AG04450 (cell line): ENCODE measurements around the gene GOLGA8A. TPM values are rescaled to one million over a fixed set of nuclear protein-coding genes. Genes with fewer than 3 reads are reported as not detected.
"Not testable (repeated sequence)": the region's sequence is repeated elsewhere in the genome, so short reads cannot be mapped to it uniquely, and the experiment has no call there.

Experiments
- CTCF ChIA-PET: fragments of 300-600, 350-600 bp; formaldehyde crosslinking; extraction: SDS; loops from one replicate; lab custom pipeline; 2022; ENCODE audit warnings: antibody characterized with exemption, inconsistent platforms; lab: Charles Lee
- POLR2A ChIA-PET: fragments of 350-600 bp; formaldehyde crosslinking; extraction: SDS; loops from one replicate; lab custom pipeline; 2021; ENCODE audit warnings: antibody characterized with exemption, inconsistent platforms; lab: Yijun Ruan, JAX
- DNase-seq: peaks from one replicate; pipeline ENCODE4 v3.0.0-alpha.2; 2011; ENCODE audit warnings: low read depth, low spot score
- H3K27ac ChIP-seq: one replicate; pipeline ENCODE4 v1.5.1; 2012; ENCODE audit warnings: low read depth, low read length, control low read depth
- H3K27me3 ChIP-seq: one replicate; pipeline ENCODE4 v1.6.0; 2012; ENCODE audit warnings: low read length; ENCODE audit not compliant: control insufficient read depth, insufficient read depth
- H3K4me3 ChIP-seq: 2 replicates; pipeline ENCODE4 v1.5.1; 2011; ENCODE audit warnings: mild to moderate bottlenecking, low read depth, low read length, control low read depth
- H3K9me3 ChIP-seq: 2 replicates; pipeline ENCODE4 v1.5.1; 2012; ENCODE audit warnings: low read length; ENCODE audit not compliant: control insufficient read depth, insufficient read depth
- polyA plus RNA-seq: library from polyadenylated mRNA; depleted of rRNA; stranded (reverse); fragments of >200 nt; gene quantifications from 2 replicates; pipeline ENCODE4 v1.2.3, GENCODE V29; 2011; rRNA removed

Gene GOLGA8A
- polyA plus RNA-seq, 1 experiment, result 7.2 TPM

DNA sequence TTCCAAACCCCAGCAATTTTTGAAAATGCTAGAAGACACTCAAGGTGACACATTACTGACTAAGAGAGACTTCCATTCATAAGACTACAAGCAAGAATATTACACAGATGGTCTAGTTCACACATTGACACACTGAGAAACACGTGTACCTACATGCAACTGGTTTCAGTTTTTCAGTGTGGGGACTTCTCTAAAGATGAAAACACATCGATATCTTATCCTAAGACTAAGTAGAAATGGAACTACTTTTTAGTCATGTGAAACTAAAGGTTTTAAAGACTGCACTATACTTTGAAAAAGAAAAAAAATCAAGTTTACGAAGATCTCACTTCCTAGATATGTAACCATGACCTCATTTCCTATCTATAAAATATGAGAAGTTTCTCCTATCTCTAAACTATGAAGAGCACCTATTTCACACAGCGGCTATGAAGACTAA lies 34.4 kb downstream of the GOLGA8A start:
- POLR2A ChIA-PET, H3K4me3 ChIP-seq, H3K9me3 ChIP-seq, DNase-seq, H3K27me3 ChIP-seq, CTCF ChIA-PET, H3K27ac ChIP-seq: not testable (repeated sequence)

DNA sequence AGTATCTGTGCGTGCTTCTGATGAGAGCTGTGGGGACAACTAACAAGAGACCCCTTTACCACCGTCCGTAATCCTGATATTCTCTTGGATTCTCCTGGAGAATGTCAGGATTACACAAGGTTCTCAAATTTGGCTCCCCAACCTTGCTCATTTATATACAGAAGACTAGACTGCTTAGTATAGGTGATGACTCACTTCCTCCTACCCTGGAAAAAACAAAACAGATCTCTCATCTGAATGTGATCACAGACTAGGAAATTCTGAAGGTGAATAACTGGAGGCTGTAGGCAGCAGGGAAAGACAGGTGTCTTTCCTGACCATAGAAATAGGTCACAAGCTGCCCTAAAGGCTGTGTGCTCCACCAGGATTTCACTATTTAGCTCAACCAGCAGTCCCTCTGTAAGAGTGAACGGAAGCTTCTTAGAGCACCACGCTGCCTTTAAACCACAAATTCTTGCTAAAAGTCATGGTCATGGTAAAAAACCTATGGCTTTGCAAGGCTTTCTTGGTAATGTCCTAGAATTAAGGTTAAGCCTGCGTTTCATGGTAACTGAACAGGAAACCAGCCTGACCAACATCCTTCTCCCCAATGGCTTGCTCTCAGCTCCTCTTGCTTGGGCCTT lies 39.9 kb downstream of the GOLGA8A start:
- H3K9me3 ChIP-seq, DNase-seq, H3K27me3 ChIP-seq, CTCF ChIA-PET, H3K4me3 ChIP-seq, POLR2A ChIA-PET, H3K27ac ChIP-seq: not testable (repeated sequence)

DNA sequence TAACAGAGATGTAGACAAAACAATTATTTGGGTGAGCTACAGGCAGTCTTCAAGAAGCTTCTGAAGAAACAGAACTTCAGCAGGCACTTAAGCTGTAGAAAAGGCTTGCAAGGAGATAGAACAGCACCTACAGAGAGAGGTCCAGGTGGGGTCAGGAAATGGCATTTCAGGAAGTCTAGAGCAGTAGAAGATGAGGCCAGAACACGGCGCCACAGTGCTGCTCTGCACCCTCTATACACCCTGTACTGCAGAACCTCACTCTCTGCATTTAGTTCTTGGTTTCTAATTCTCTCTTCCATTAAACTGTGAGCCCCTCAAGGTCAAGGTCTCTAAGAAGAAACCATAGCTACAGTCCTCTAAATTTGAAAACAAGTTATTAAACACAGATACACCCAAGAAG lies 44.6 kb downstream of the GOLGA8A start:
- H3K27me3 ChIP-seq, H3K27ac ChIP-seq, DNase-seq, H3K9me3 ChIP-seq, POLR2A ChIA-PET, H3K4me3 ChIP-seq, CTCF ChIA-PET: not testable (repeated sequence)

DNA sequence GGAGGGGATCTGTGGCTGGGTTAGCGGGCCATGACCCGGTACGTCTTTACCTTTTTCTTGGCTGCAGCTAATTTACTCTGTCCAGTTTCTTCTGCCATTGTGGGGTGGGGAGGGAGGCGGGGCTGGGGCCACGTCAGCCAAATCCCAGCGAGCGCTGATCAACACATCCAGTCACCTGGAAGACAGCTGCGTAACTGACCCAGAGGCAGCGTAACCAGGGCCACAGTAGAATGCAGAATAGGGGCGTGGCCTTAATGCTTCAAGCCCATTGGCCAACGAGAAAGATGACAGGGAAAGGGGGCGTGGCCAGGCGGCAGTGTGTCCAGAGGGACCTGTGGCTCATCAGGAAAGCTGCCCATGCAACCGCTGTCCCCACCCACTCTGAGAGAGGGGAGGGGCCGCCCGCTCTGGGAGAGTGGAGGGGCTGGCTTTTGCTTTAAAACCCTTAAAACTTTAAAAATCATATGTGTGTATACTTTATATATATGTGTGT lies 48.0 kb downstream of the GOLGA8A start:
- DNase-seq, H3K27me3 ChIP-seq, CTCF ChIA-PET, H3K9me3 ChIP-seq, POLR2A ChIA-PET, H3K4me3 ChIP-seq, H3K27ac ChIP-seq: not testable (repeated sequence)

Other genes starting within 250 kb of the GOLGA8A start
- 25.2 and 46.6 TPM in 2 replicates for gene KATNBL1, start 227.7 kb downstream of the GOLGA8A start, polyA plus RNA-seq
- 84.1 and 89.4 TPM in 2 replicates for gene EMC4, start 212.8 kb downstream of the GOLGA8A start, polyA plus RNA-seq
- gene SLC12A6, start 100.0 kb downstream of the GOLGA8A start, polyA plus RNA-seq, result 16.0 and 19.1 TPM in 2 replicates
- 262 and 363 TPM in 2 replicates for gene NOP10, start 94.7 kb downstream of the GOLGA8A start, polyA plus RNA-seq
- gene NUTM1, start 94.5 kb downstream of the GOLGA8A start, polyA plus RNA-seq, result not detected in 2 replicates
- 20.4 and 23.2 TPM in 2 replicates for gene LPCAT4, start 70.6 kb downstream of the GOLGA8A start, polyA plus RNA-seq
- gene GOLGA8B, start 145.8 kb upstream of the GOLGA8A start, polyA plus RNA-seq, result 21.3 and 25.6 TPM in 2 replicates